AML-193 (cell line): ENCODE data around the gene FSIP1.

Experiments used
- DNase-seq, 2 experiments: peaks; one replicate each; lab custom pipeline; 2025; lab: John Stamatoyannopoulos, UW

The FSIP1 gene

GRCh38 chr15:39582286-39582976 lies 200.2 kb downstream of the FSIP1 start:
- DNase-seq, result no peak

GRCh38 chr15:39581793-39582285 lies 200.8 kb downstream of the FSIP1 start:
- no peak for DNase-seq

- DNase-seq, result no peak
Measured at GRCh38 chr15:39581242-39581792, 201.3 kb downstream of the FSIP1 start.

GRCh38 chr15:39580485-39581241 lies 202.0 kb downstream of the FSIP1 start, which contains the start of gene THBS1:
Gene THBS1, plus strand, starts transcription at chr15:39581079. Its CDS starts 779 bp downstream, at chr15:39581858.
- DNase-seq, result no peak

GRCh38 chr15:39580117-39580484 lies 202.5 kb downstream of the FSIP1 start:
- peak; percentile 58 to 69 for DNase-seq

GRCh38 chr15:39579487-39580116 lies 203.0 kb downstream of the FSIP1 start:
- no peak for DNase-seq

- no peak for DNase-seq
Measured at GRCh38 chr15:39578851-39579486, 203.7 kb downstream of the FSIP1 start.

- DNase-seq, result no peak
Measured at GRCh38 chr15:39575180-39575579, 207.5 kb downstream of the FSIP1 start.

- DNase-seq, result no peak
Measured at GRCh38 chr15:39574427-39574826, 208.2 kb downstream of the FSIP1 start.

- DNase-seq, result no peak
Measured at GRCh38 chr15:39573844-39574243, 208.8 kb downstream of the FSIP1 start.

- DNase-seq, result no peak
Measured at GRCh38 chr15:39573287-39573686, 209.4 kb downstream of the FSIP1 start.

GRCh38 chr15:39565851-39566250 lies 216.8 kb downstream of the FSIP1 start:
- DNase-seq, result no peak

- no peak for DNase-seq
Measured at GRCh38 chr15:39564972-39565665, 217.5 kb downstream of the FSIP1 start.

- no peak for DNase-seq
Measured at GRCh38 chr15:39558421-39558820, 224.2 kb downstream of the FSIP1 start.

- no peak for DNase-seq
Measured at GRCh38 chr15:39556461-39556860, 226.2 kb downstream of the FSIP1 start.

- no peak for DNase-seq
Measured at GRCh38 chr15:39555885-39556284, 226.8 kb downstream of the FSIP1 start.

GRCh38 chr15:39554746-39555387 lies 227.8 kb downstream of the FSIP1 start:
- DNase-seq, result no peak

GRCh38 chr15:39553947-39554693 lies 228.5 kb downstream of the FSIP1 start:
- no peak for DNase-seq

GRCh38 chr15:39552556-39552955 lies 230.1 kb downstream of the FSIP1 start:
- DNase-seq, result peak; percentile 31 to 45

- no peak for DNase-seq
Measured at GRCh38 chr15:39551476-39551875, 231.2 kb downstream of the FSIP1 start.
